Activated naive CD8-positive, alpha-beta T cell (primary cell): ENCODE measurements around the gene NADSYN1.

Experiments
- H3K27ac Mint-ChIP-seq: one replicate; pipeline ENCODE4 v1.8.0; 2021; ENCODE audit warnings: mixed read lengths
- H3K27me3 Mint-ChIP-seq: one replicate; pipeline ENCODE4 v1.8.0; 2021; ENCODE audit warnings: mixed read lengths
- H3K36me3 Mint-ChIP-seq: one replicate; pipeline ENCODE4 v1.8.0; 2021; ENCODE audit warnings: mixed read lengths
- H3K4me1 Mint-ChIP-seq: one replicate; pipeline ENCODE4 v1.8.0; 2021; ENCODE audit warnings: low read depth, mixed read lengths
- H3K4me3 Mint-ChIP-seq: one replicate; pipeline ENCODE4 v1.8.0; 2021; ENCODE audit warnings: mild to moderate bottlenecking, mixed read lengths
- H3K9me3 Mint-ChIP-seq: one replicate; pipeline ENCODE4 v1.8.0; 2021; ENCODE audit warnings: low read depth, mixed read lengths

The NADSYN1 gene

DNA sequence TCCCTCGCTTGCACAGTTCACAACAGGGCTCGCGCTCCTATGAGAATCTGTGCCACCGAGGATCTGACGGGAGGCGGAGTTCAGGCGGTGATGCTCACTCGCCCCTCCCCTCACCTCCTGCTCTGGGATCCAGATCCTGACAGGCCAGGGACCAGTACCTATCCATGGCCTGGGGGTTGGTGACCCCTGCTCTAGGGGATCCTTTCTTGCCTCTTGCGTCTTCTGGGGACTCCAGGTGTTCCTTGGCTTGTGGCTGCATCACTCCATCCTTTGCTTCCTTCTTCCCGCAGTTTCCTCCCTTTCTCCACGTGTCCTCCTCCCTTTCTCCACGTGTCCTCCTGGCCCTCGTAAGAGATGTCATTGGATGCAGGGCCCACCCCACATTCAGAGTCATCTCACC lies 43.4 kb downstream of the NADSYN1 start:
- Mint-ChIP-seq H3K27me3 (no peaks in the 10 kb centered on the region), H3K4me1 (no peaks in the 10 kb centered on the region), H3K27ac (no peak overlapping the region), H3K4me3 (no peak overlapping the region), H3K9me3 (no peaks in the 10 kb centered on the region), H3K36me3 (peaks cover 35% of the 10 kb centered on the region)

DNA sequence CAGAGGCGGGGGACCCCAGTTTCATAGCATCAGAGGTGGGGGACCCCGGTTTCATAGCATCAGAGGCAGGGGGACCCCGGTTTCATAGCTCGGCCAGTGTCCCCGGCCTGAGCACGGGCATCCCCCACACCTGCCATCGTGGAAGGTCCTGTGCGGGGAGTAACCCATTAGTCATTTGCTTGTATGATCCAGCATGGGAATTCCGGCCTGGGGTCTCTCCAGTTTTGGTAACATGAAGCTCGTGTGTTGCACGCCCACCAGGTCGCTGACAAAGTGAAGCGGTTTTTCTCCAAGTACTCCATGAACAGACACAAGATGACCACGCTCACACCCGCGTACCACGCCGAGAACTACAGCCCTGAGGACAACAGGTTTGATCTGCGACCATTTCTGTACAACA lies 45.1 kb downstream of the NADSYN1 start:
- Mint-ChIP-seq H3K27ac (no peak overlapping the region), H3K4me1 (no peaks in the 10 kb centered on the region), H3K9me3 (no peaks in the 10 kb centered on the region), H3K27me3 (no peaks in the 10 kb centered on the region), H3K4me3 (no peak overlapping the region), H3K36me3 (peaks cover 29% of the 10 kb centered on the region)

DNA sequence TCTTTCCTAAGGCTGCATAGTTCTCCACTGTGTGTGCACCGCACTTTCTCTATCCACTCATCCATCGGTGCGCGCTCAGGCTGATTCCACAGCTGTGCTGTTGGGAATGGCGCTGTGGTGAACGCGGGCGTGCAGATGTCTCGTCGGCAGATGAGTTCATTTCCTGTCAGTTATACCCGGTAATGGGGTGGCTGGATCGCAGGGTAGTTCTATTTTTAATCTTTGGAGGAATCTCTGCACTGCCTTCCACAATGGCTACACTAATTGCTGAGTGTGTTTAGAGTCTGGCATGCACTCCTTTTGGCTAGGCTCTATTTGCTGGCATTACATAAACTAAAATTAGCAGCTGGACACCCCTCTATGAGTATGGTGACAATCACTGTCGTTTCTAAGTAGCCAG lies 46.1 kb downstream of the NADSYN1 start:
- no peaks in the 10 kb centered on the region for H3K27me3 Mint-ChIP-seq
- H3K36me3 Mint-ChIP-seq = peaks cover 27% of the 10 kb centered on the region
- H3K4me3 Mint-ChIP-seq = no peak overlapping the region
- H3K27ac Mint-ChIP-seq = no peak overlapping the region
- no peaks in the 10 kb centered on the region for H3K9me3 Mint-ChIP-seq
- H3K4me1 Mint-ChIP-seq = no peaks in the 10 kb centered on the region

DNA sequence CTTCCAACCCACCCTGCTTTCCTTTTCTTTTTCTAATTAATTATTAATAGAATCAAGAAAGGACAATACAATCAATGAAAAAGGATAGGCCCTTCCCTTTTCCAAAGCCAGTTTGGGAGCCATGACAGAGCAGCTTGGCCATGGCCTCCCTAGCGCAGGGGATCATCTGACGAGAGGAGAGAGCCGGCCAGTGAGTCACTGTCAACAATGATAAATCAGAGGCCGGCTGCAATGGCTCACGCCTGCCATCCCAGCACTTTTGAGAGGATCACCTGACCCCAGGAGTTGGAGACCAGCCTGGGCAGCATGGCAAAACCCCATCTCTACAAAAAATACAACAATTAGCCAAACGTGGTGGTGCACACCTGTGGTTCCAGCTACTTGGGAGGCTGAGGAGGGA lies 46.5 kb downstream of the NADSYN1 start:
- no peak overlapping the region for H3K27ac Mint-ChIP-seq
- H3K4me1 Mint-ChIP-seq = no peaks in the 10 kb centered on the region
- H3K27me3 Mint-ChIP-seq = no peaks in the 10 kb centered on the region
- peaks cover 29% of the 10 kb centered on the region for H3K36me3 Mint-ChIP-seq
- H3K4me3 Mint-ChIP-seq = no peak overlapping the region
- no peaks in the 10 kb centered on the region for H3K9me3 Mint-ChIP-seq

DNA sequence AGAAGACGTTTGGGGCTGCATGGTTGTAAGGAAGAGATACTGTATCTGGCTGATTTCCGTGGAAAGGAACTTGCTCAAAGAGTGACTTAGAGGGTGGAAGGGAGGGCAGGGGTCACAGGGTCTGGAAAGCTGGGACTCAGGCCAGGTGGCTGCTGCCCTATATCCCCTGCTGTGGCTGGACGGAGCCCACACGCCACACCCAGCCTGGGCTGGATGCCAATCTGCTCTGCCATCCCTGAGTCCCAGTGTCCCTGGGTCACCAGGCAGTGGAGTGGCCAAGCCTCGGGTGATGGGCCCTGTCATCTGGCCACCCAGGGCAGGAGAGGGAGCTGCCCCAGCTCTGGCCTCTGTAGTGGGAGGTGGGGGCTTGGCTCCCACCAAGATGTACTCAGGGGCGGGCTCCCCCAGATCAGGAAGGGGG lies 47.6 kb downstream of the NADSYN1 start:
- no peak overlapping the region for H3K27ac Mint-ChIP-seq
- no peaks in the 10 kb centered on the region for H3K27me3 Mint-ChIP-seq
- H3K4me1 Mint-ChIP-seq = no peaks in the 10 kb centered on the region
- H3K9me3 Mint-ChIP-seq = no peaks in the 10 kb centered on the region
- H3K36me3 Mint-ChIP-seq = peaks cover 26% of the 10 kb centered on the region
- no peak overlapping the region for H3K4me3 Mint-ChIP-seq

DNA sequence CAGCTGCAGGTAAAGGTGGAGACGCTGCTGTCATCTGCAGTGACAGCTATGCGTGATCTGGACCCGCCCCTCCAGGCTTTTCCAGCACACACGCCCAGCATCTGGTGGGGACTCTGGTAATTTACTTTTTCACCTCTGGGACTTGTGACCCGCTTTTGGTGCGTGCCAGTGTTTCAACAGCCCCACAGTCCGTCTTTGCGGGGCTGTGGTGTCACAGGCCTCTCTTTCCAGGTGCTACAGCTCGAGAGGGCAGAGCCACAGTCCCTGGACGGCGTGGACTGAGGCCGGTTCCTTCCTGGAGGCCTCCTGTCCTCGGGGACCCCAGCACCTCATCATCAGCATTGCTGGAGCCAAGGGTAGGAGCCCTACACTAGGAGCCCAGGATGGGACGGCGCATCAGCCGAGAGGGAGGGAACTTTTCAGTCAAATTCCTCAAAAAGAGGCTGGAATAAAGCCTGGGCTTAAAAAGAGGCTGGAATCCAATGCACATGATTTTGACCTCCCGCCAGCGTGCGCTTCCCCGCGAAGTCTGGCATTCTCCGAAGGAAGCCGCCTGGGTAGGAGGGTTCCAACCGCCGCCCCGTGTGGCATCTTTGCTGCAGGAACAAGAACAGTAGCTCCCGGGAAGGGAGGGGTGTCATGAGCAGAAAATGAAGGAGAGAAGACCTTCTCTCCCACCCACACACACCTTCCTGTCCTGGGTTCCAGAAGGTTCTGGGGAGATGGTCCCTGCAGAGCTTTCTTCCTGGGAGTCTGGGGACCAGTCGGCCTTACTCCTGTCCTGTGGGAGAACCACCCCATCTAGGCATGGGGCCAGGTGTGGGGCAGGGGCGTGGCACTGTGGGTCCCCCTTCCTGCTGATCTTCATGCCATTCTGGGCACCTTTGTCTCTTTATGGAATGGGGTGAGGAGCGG lies 48.3 kb downstream of the NADSYN1 start:
- H3K27ac Mint-ChIP-seq = no peak overlapping the region
- no peaks in the 10 kb centered on the region for H3K27me3 Mint-ChIP-seq
- H3K4me3 Mint-ChIP-seq = no peak overlapping the region
- no peaks in the 10 kb centered on the region for H3K9me3 Mint-ChIP-seq
- no peaks in the 10 kb centered on the region for H3K4me1 Mint-ChIP-seq
- peaks cover 30% of the 10 kb centered on the region for H3K36me3 Mint-ChIP-seq

DNA sequence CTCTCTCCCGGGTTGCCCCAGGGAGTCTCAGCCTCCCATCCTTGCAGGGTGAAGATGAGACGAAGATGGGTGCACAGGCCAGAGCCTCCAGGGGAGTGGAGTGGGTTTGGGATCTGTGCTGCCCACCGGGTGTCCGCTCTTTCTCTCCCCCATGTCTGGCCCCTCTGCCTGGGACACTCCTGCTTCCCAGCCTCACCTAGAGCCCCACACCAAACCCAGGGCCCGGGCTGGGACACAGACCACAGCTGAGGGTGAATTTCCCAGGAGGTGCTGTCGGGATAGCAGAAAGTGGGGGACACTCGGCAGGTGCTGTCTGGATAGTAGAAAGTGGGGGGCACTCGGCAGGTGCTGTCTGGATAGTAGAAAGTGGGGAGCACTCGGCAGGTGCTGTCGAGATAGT lies 49.0 kb downstream of the NADSYN1 start:
- H3K4me1 Mint-ChIP-seq = no peaks in the 10 kb centered on the region
- peaks cover 4% of the 10 kb centered on the region for H3K9me3 Mint-ChIP-seq
- H3K27ac Mint-ChIP-seq = no peak overlapping the region
- no peak overlapping the region for H3K4me3 Mint-ChIP-seq
- peaks cover 30% of the 10 kb centered on the region for H3K36me3 Mint-ChIP-seq
- no peaks in the 10 kb centered on the region for H3K27me3 Mint-ChIP-seq

DNA sequence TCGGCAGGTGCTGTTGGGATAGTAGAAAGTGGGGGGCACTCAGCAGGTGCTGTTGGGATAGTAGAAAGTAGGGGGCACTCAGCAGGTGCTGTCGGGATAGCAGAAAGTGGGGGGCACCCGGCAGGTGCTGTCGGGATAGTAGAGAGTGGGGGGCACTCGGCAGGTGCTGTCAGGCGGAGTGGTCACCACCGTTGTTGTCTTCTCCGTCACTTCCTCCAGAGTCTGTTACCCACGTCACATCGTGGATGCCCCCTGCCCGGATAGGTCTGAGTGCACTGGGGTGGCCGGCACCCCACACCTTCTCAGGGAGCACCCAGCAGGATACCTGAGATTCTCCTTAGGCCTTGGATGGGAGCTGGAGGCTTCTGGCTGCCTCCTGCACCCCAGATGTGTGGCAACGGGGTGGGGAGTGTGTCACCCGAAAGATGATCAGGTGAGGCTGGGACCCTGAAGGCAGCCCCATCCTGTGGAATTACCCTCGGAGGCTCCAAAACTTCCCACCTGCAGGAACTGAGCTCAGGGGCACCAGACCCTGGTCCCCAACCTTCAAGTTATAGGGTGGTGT lies 50.0 kb downstream of the NADSYN1 start:
- H3K36me3 Mint-ChIP-seq = peaks cover 27% of the 10 kb centered on the region
- H3K4me1 Mint-ChIP-seq = no peaks in the 10 kb centered on the region
- no peaks in the 10 kb centered on the region for H3K27me3 Mint-ChIP-seq
- H3K4me3 Mint-ChIP-seq = no peak overlapping the region
- no peak overlapping the region for H3K27ac Mint-ChIP-seq
- peaks cover 4% of the 10 kb centered on the region for H3K9me3 Mint-ChIP-seq

DNA sequence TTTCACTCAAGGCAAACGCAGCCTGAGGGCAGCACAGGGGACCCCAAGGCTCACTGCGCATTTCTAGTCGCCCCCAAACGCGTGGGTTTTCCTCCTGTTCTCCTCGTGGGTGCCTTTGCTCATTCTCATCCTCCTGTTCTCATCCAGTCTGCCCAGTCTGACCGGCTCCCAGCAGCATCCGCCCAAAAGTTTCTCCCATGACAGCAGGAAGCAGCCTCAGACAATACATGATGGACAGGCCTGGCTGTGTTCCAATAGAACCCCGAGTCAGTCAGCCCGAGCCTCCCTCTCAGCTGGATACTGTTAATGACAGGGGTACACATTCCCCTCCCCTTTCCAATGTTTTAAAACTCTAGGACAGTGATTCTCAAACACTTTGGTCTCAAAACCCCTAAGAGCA lies 51.5 kb downstream of the NADSYN1 start:
- no peaks in the 10 kb centered on the region for H3K4me1 Mint-ChIP-seq
- H3K36me3 Mint-ChIP-seq = peaks cover 18% of the 10 kb centered on the region
- no peak overlapping the region for H3K27ac Mint-ChIP-seq
- no peak overlapping the region for H3K4me3 Mint-ChIP-seq
- H3K27me3 Mint-ChIP-seq = no peaks in the 10 kb centered on the region
- peaks cover 14% of the 10 kb centered on the region for H3K9me3 Mint-ChIP-seq

DNA sequence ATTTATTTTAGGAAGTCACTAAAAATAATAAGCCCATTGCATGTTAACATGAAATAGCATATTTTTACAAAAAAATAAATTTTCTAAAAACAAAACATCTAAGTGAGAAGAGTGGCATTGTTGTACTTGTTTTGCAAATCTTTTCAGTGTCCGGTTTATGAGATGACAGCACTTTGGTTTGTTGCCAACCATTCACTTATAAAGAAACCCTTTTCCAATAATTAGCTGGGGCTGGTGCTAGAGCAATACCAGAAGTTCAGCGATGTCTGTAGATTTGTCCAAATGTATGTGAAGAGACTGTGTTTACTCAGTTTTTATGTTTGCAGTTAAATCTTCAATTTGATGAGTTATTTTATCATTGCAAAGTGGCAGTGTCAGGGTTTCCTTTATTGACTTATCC lies 52.0 kb downstream of the NADSYN1 start:
- Mint-ChIP-seq H3K4me3 (no peak overlapping the region), H3K36me3 (peaks cover 21% of the 10 kb centered on the region), H3K27ac (no peak overlapping the region)

DNA sequence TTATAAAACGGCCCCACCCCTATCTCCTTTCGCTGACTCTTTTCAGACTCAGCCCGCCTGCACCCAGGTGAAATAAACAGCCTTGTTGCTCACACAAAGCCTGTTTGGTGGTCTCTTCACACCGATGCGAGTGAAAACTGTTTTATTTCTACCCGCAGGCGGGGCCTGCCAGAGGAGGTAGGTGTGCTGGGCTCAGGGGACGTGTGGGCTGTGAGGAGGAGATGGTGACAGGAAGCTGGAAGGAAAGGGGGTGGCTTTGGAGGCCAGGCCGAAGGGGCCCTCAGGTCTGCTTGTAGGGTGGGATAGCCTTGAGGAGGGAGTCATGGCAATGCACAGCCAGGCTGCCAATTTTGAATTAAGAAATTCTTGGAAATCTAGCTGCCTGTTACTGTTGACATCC lies 52.8 kb downstream of the NADSYN1 start:
- Mint-ChIP-seq H3K36me3 (peaks cover 22% of the 10 kb centered on the region), H3K9me3 (peaks cover 21% of the 10 kb centered on the region), H3K27ac (no peak overlapping the region), H3K27me3 (no peaks in the 10 kb centered on the region), H3K4me1 (no peaks in the 10 kb centered on the region), H3K4me3 (no peak overlapping the region)

More for the DNA sequence above, 52.0 kb downstream of the NADSYN1 start:
- Mint-ChIP-seq H3K4me1 (no peaks in the 10 kb centered on the region), H3K27me3 (no peaks in the 10 kb centered on the region), H3K9me3 (peaks cover 18% of the 10 kb centered on the region)

DNA sequence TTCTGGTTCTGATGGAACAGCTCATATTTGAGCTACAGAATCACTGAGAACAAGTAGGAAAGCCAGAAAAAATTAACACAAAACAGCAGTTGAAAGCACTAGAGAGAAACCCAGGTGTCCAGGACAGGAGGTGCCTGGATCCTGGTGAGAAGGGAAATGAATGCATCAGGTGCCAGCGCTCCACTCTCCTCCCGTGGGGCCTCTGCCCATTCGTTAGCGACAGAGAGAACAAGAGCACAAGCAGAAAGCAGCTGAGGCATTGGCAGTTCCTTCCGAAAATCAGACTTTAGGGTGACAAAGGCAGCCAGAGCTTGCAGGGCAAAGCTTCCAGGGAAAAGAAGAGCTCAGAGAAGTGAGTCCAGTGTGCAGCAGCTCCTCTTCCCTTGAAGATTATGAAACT lies 54.1 kb downstream of the NADSYN1 start:
- peaks cover 23% of the 10 kb centered on the region for H3K36me3 Mint-ChIP-seq
- H3K27me3 Mint-ChIP-seq = no peaks in the 10 kb centered on the region
- peaks cover 22% of the 10 kb centered on the region for H3K9me3 Mint-ChIP-seq
- H3K27ac Mint-ChIP-seq = peak overlapping the region; percentile 22
- no peaks in the 10 kb centered on the region for H3K4me1 Mint-ChIP-seq
- H3K4me3 Mint-ChIP-seq = no peak overlapping the region

DNA sequence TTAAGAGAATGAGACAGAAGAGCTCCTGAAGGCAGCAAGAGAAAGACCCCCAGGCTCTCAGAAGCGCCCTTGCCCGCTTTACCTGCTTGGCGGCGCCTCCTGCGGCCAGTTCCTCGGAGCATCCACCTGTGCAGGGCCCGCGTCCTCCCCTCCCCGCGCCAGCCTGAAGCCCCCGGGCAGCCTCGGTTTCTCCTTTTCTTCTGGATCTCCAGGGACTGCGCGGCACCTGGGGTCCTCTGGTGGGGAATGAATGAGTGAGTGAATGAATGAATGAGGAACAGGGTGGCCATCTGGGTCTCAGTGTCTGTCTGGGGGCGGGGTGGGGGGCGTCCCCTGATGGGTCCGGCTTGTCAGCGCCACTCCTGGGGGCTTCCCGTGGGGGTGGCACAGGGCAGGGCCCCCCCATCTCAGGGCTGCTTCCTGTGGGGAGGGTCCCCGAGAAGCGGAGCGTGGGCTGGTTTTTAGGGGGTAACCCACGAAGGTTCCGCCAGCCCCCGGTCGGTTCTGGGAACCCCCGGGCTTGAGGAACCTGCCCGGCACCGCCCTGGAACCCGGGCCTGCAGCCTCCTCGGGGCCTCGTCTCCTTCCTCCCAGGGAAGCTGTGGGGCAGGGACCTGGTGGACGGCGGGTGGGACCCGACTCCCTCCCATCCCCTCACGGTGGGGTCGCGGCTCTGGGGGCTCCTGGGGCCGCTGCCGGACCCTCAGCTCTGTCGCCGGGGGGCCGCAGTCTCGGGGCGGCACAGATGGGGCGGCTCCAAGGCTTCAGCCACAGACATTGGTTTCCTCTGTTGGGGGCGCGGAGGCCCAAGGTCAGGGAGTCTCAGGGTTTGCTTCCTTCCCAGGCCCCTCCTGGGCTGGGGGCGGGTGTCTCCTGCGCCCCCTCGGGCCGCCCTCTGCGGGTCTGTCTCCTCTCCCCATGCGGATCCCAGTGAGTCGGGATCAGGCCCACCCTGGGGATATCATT lies 65.8 kb downstream of the NADSYN1 start:
- H3K4me1 Mint-ChIP-seq = no peaks in the 10 kb centered on the region
- H3K27ac Mint-ChIP-seq = no peak overlapping the region
- no peak overlapping the region for H3K4me3 Mint-ChIP-seq
- H3K36me3 Mint-ChIP-seq = peaks cover 2% of the 10 kb centered on the region
- H3K9me3 Mint-ChIP-seq = peaks cover 6% of the 10 kb centered on the region
- H3K27me3 Mint-ChIP-seq = no peaks in the 10 kb centered on the region

DNA sequence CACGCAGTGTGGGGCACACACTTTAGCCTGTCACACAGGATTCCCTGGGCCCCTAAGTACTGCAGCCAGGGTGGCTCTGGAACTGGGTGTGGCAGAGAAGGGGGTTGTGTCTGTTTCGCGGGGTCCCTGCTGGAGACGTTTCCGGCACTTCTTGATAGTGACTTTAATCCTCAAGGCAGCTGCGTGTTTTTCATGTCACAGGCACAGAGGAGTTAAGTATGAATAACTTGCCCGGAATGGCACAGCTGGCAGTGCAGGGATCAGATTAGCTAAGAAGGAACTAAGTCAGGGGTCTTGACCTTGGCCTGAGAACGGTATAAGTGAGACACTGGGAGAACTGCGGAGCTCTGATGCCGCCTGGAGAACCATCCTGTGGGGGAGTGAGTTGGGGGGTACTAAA lies 66.5 kb downstream of the NADSYN1 start:
- Mint-ChIP-seq H3K9me3 (peaks cover 6% of the 10 kb centered on the region), H3K27ac (no peak overlapping the region)

More for the DNA sequence above, 66.5 kb downstream of the NADSYN1 start:
- no peak overlapping the region for H3K4me3 Mint-ChIP-seq
- peaks cover 2% of the 10 kb centered on the region for H3K36me3 Mint-ChIP-seq
- no peaks in the 10 kb centered on the region for H3K27me3 Mint-ChIP-seq
- H3K4me1 Mint-ChIP-seq = no peaks in the 10 kb centered on the region
